Measurements from ENCODE around the gene ZYG11A.

ZYG11A gene

GRCh38 chr1:52848423-52848822 lies 5.9 kb downstream of the ZYG11A start:
- no peak overlapping the region for H3K27ac ChIP-seq (ENCODE audit: low read depth, low read length)
- no peaks in the 10 kb centered on the region for H3K9me2 ChIP-seq (replicated peaks; ENCODE audit: control insufficient read depth, low read length)
- 0 out of 2 replicates have a peak, but pooled peaks cover 1% of the 10 kb centered on the region for H3K27me3 ChIP-seq (ENCODE audit: control insufficient read depth, low read length)
- TF ChIP-seq EZH2phosphoT487 (IDR thresholded peaks at IDR 0.05; ENCODE audit: borderline replicate concordance, low read length): no peak
- TF ChIP-seq CTCF (IDR thresholded peaks at IDR 0.05; ENCODE audit: low read depth, low read length, poor library complexity, severe bottlenecking): no peak
- no peaks in the 10 kb centered on the region for H4K20me1 ChIP-seq (ENCODE audit: control insufficient read depth, insufficient read depth, low read depth, low read length)
- H3K36me3 ChIP-seq (ENCODE audit: control insufficient read depth, low read length): no peaks in the 10 kb centered on the region
- no peak overlapping the region for H3K4me3 ChIP-seq (ENCODE audit: low read length)
- H3K4me1 ChIP-seq (ENCODE audit: control insufficient read depth, low read length): no peaks in the 10 kb centered on the region
- H3K4me2 ChIP-seq (ENCODE audit: low read length): no peak overlapping the region
- H3K9me3 ChIP-seq (ENCODE audit: control insufficient read depth, insufficient read depth, low read length): no peaks in the 10 kb centered on the region
- no peaks in the 10 kb centered on the region for H3K79me2 ChIP-seq (ENCODE audit: control insufficient read depth, low read length)
- no peaks in the 10 kb centered on the region for H3F3A ChIP-seq (ENCODE audit: control insufficient read depth, insufficient read depth)

- H3K4me3 ChIP-seq (ENCODE audit: low read length): no peak overlapping the region
- H3K27ac ChIP-seq (ENCODE audit: low read depth, low read length): no peak overlapping the region
- no peaks in the 10 kb centered on the region for H3K9me3 ChIP-seq (ENCODE audit: control insufficient read depth, insufficient read depth, low read length)
- TF ChIP-seq EZH2phosphoT487 (IDR thresholded peaks at IDR 0.05; ENCODE audit: borderline replicate concordance, low read length): no peak
- no peak for TF ChIP-seq CTCF (IDR thresholded peaks at IDR 0.05; ENCODE audit: low read depth, low read length, poor library complexity, severe bottlenecking)
- no peaks in the 10 kb centered on the region for H3K9me2 ChIP-seq (replicated peaks; ENCODE audit: control insufficient read depth, low read length)
- H3K36me3 ChIP-seq (ENCODE audit: control insufficient read depth, low read length): no peaks in the 10 kb centered on the region
- no peaks in the 10 kb centered on the region for H3K4me1 ChIP-seq (ENCODE audit: control insufficient read depth, low read length)
- H3K27me3 ChIP-seq (ENCODE audit: control insufficient read depth, low read length): 0 out of 2 replicates have a peak, but pooled peaks cover 6% of the 10 kb centered on the region
- H4K20me1 ChIP-seq (ENCODE audit: control insufficient read depth, insufficient read depth, low read depth, low read length): no peaks in the 10 kb centered on the region
- H3K4me2 ChIP-seq (ENCODE audit: low read length): no peak overlapping the region
- H3F3A ChIP-seq (ENCODE audit: control insufficient read depth, insufficient read depth): no peaks in the 10 kb centered on the region
- no peaks in the 10 kb centered on the region for H3K79me2 ChIP-seq (ENCODE audit: control insufficient read depth, low read length)
Measured at GRCh38 chr1:52850951-52851350, 8.4 kb downstream of the ZYG11A start.

GRCh38 chr1:52852854-52853253 lies 10.3 kb downstream of the ZYG11A start:
- Histone ChIP-seq H3F3A (ENCODE audit: control insufficient read depth, insufficient read depth) (no peaks in the 10 kb centered on the region), H3K4me3 (ENCODE audit: low read length) (no peak overlapping the region), H3K36me3 (ENCODE audit: control insufficient read depth, low read length) (no peaks in the 10 kb centered on the region), H3K27me3 (ENCODE audit: control insufficient read depth, low read length) (0 out of 2 replicates have a peak, but pooled peaks cover 10% of the 10 kb centered on the region), H3K4me1 (ENCODE audit: control insufficient read depth, low read length) (no peaks in the 10 kb centered on the region), H3K9me2 (replicated peaks; ENCODE audit: control insufficient read depth, low read length) (no peaks in the 10 kb centered on the region), H3K9me3 (ENCODE audit: control insufficient read depth, insufficient read depth, low read length) (no peaks in the 10 kb centered on the region), H3K4me2 (ENCODE audit: low read length) (no peak overlapping the region), H3K27ac (ENCODE audit: low read depth, low read length) (no peak overlapping the region), H3K79me2 (ENCODE audit: control insufficient read depth, low read length) (no peaks in the 10 kb centered on the region), H4K20me1 (ENCODE audit: control insufficient read depth, insufficient read depth, low read depth, low read length) (no peaks in the 10 kb centered on the region)
- TF ChIP-seq CTCF (IDR thresholded peaks at IDR 0.05; ENCODE audit: low read depth, low read length, poor library complexity, severe bottlenecking): no peak

- no peaks in the 10 kb centered on the region for H3K4me1 ChIP-seq (ENCODE audit: control insufficient read depth, low read length)
- no peaks in the 10 kb centered on the region for H4K20me1 ChIP-seq (ENCODE audit: control insufficient read depth, insufficient read depth, low read depth, low read length)
- H3K36me3 ChIP-seq (ENCODE audit: control insufficient read depth, low read length): no peaks in the 10 kb centered on the region
- 0 out of 2 replicates have a peak, but pooled peaks cover 10% of the 10 kb centered on the region for H3K27me3 ChIP-seq (ENCODE audit: control insufficient read depth, low read length)
- no peaks in the 10 kb centered on the region for H3F3A ChIP-seq (ENCODE audit: control insufficient read depth, insufficient read depth)
- H3K27ac ChIP-seq (ENCODE audit: low read depth, low read length): no peak overlapping the region
- no peak overlapping the region for H3K4me3 ChIP-seq (ENCODE audit: low read length)
- no peaks in the 10 kb centered on the region for H3K9me2 ChIP-seq (replicated peaks; ENCODE audit: control insufficient read depth, low read length)
- no peaks in the 10 kb centered on the region for H3K79me2 ChIP-seq (ENCODE audit: control insufficient read depth, low read length)
- H3K4me2 ChIP-seq (ENCODE audit: low read length): no peak overlapping the region
- TF ChIP-seq CTCF (IDR thresholded peaks at IDR 0.05; ENCODE audit: low read depth, low read length, poor library complexity, severe bottlenecking) (no peak), EZH2phosphoT487 (IDR thresholded peaks at IDR 0.05; ENCODE audit: borderline replicate concordance, low read length) (no peak)
- H3K9me3 ChIP-seq (ENCODE audit: control insufficient read depth, insufficient read depth, low read length): no peaks in the 10 kb centered on the region
Measured at GRCh38 chr1:52855584-52855983, 13.0 kb downstream of the ZYG11A start.
